Measurements from ENCODE around the gene HOXC10. TPM values are rescaled to one million over a fixed set of nuclear protein-coding genes. Genes with fewer than 3 reads are reported as not detected.

Gene HOXC10
- total and polyA plus RNA-seq, 2 of the 8 experiments (the other 6 are each of a cell fraction or from before 2014, with no cell fraction given), result not detected

DNA sequence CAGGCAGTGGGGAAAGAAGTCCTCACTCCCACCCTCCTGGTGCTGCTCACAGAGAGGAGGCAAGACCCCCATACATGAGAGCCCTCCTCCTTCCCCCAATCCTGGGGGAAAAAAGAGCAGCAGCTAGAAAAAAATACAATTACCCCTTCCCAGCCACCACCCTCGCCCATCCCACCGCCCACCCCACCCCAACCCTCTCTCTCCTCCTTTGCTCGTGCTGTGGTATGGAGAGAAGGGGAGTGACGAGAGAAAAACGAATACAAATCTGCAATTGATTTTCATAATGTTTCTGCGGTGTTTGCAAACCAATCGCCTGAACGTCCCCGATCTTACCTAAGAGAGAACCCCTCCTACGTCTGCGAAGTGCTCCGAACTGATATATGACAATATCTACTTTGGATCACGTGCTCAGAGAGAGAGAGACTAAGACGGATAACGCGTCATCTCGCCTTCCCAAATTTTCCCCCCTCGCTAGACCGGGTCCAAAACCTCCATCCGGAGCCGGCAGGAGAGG is 12.2 kb upstream of the HOXC10 start, which contains the start of gene HOXC11 (continued):
- no peak for TF ChIP-seq RBBP5 (IDR thresholded peaks at IDR 0.05; ENCODE audit: borderline replicate concordance, low read depth, low read length)
- TF ChIP-seq, protein P1, sequence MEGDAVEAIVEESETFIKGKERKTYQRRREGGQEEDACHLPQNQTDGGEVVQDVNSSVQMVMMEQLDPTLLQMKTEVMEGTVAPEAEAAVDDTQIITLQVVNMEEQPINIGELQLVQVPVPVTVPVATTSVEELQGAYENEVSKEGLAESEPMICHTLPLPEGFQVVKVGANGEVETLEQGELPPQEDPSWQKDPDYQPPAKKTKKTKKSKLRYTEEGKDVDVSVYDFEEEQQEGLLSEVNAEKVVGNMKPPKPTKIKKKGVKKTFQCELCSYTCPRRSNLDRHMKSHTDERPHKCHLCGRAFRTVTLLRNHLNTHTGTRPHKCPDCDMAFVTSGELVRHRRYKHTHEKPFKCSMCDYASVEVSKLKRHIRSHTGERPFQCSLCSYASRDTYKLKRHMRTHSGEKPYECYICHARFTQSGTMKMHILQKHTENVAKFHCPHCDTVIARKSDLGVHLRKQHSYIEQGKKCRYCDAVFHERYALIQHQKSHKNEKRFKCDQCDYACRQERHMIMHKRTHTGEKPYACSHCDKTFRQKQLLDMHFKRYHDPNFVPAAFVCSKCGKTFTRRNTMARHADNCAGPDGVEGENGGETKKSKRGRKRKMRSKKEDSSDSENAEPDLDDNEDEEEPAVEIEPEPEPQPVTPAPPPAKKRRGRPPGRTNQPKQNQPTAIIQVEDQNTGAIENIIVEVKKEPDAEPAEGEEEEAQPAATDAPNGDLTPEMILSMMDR (IDR thresholded peaks at IDR 0.05; ENCODE audit: control extremely low read depth in 1 of 3, insufficient read depth in 1 of 3, low read depth in 1 of 3, low read length in 3 of 3), result no peak
- no peak for TF ChIP-seq FOSL1 (IDR thresholded peaks at IDR 0.05; ENCODE audit: insufficient read depth, low read depth, low read length)
- 0 out of 2 replicates have a peak, but pooled peaks have one; percentile 35 for TF ChIP-seq CBX8 (IDR thresholded peaks at IDR 0.05; ENCODE audit: borderline replicate concordance, low read depth, low read length)
- no peak for TF ChIP-seq ZNF274 (IDR thresholded peaks at IDR 0.05; ENCODE audit: borderline replicate concordance, extremely low read depth, low read length)
- TF ChIP-seq, protein P2, sequence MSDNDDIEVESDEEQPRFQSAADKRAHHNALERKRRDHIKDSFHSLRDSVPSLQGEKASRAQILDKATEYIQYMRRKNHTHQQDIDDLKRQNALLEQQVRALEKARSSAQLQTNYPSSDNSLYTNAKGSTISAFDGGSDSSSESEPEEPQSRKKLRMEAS (IDR thresholded peaks at IDR 0.05), result no peak
